GM12892 (cell line): Measurements from ENCODE around the gene ATXN2.

Experiments used
- POLR2A ChIP-seq: IDR thresholded peaks from 2 replicates; pipeline ENCODE4 v1.6.1; 2011; ENCODE audit warnings: low read depth, low read length, control low read depth
- POLR2AphosphoS5 ChIP-seq: IDR thresholded peaks from 2 replicates; pipeline ENCODE4 v1.6.1; 2011; ENCODE audit warnings: low read depth, low read length, control low read depth
- TAF1 ChIP-seq: IDR thresholded peaks from 2 replicates; pipeline ENCODE4 v1.6.1; 2011; ENCODE audit warnings: low read depth, mild to moderate bottlenecking, control low read depth, low read length, borderline replicate concordance

- TF ChIP-seq POLR2A = no peak
- no peak for TF ChIP-seq POLR2AphosphoS5
- TF ChIP-seq TAF1 = no peak
Measured at GRCh38 chr12:111505601-111506036, 93.5 kb downstream of the ATXN2 start.
